GM23338 (cell line): ENCODE results near the gene ZNF587. TPM values are rescaled to one million over a fixed set of nuclear protein-coding genes. Genes with fewer than 3 reads are reported as not detected.

Experiments used
- ATAC-seq: fragments of 200-7000 bp; cut with Tn5 transposase; 3 replicates; pipeline ENCODE4 v1.9.1; 2020
- DNase-seq: peaks from one replicate; pipeline ENCODE4 v3.0.0-alpha.2; 2015; ENCODE audit warnings: low spot score
- H2AFZ ChIP-seq: fragments of 200-600 bp; sonication (generic); 2 replicates; pipeline ENCODE4 v1.8.0; 2016; ENCODE audit warnings: antibody characterized with exemption, mild to moderate bottlenecking, moderate library complexity
- H3F3A ChIP-seq: fragments of 200-600 bp; sonication (generic); replicated peaks from 2 replicates; pipeline ENCODE4 v1.8.0; 2017; ENCODE audit warnings: antibody characterized with exemption, mixed run types, low read depth
- H3K27ac ChIP-seq: fragments of 200-600 bp; sonication (generic); 2 replicates; pipeline ENCODE4 v1.6.1; 2016; ENCODE audit warnings: low read depth
- H3K27me3 ChIP-seq: fragments of 200-600 bp; sonication (generic); 2 replicates; pipeline ENCODE4 v1.8.0; 2016; ENCODE audit warnings: mild to moderate bottlenecking, mixed run types, moderate library complexity; ENCODE audit not compliant: insufficient read depth
- H3K36me3 ChIP-seq: fragments of 200-600 bp; sonication (generic); 2 replicates; pipeline ENCODE4 v1.8.0; 2016; ENCODE audit warnings: mild to moderate bottlenecking; ENCODE audit not compliant: insufficient read depth
- H3K4me1 ChIP-seq: fragments of 200-600 bp; sonication (generic); 2 replicates; pipeline ENCODE4 v1.8.0; 2016; ENCODE audit warnings: mild to moderate bottlenecking, moderate library complexity; ENCODE audit not compliant: insufficient read depth
- H3K4me2 ChIP-seq: fragments of 200-600 bp; sonication (generic); 2 replicates; pipeline ENCODE4 v1.7.1; 2017; ENCODE audit warnings: mixed run types
- H3K4me3 ChIP-seq: fragments of 200-600 bp; sonication (generic); 2 replicates; pipeline ENCODE4 v1.6.1; 2016; ENCODE audit warnings: mixed run types
- H3K79me2 ChIP-seq: fragments of 200-600 bp; sonication (generic); replicated peaks from 2 replicates; pipeline ENCODE4 v1.8.0; 2017; ENCODE audit warnings: mild to moderate bottlenecking; ENCODE audit not compliant: insufficient read depth
- H3K9me2 ChIP-seq: fragments of 200-600 bp; sonication (generic); 2 replicates; pipeline ENCODE4 v1.8.0; 2017; ENCODE audit not compliant: insufficient read depth
- H4K20me1 ChIP-seq: fragments of 200-600 bp; sonication (generic); replicated peaks from 2 replicates; pipeline ENCODE4 v1.8.0; 2017; ENCODE audit warnings: mild to moderate bottlenecking; ENCODE audit not compliant: insufficient read depth
- H3K27ac Mint-ChIP-seq: 2 replicates; pipeline ENCODE4 v1.8.0; 2020; ENCODE audit warnings: inconsistent platforms, mild to moderate bottlenecking, moderate library complexity, mixed read lengths
- H3K27me3 Mint-ChIP-seq: 3 replicates; pipeline ENCODE4 v1.8.0; 2022; ENCODE audit warnings: low read depth, mild to moderate bottlenecking, moderate library complexity, mixed read lengths, inconsistent platforms; ENCODE audit not compliant: insufficient read depth, poor library complexity
- H3K36me3 Mint-ChIP-seq: 3 replicates; pipeline ENCODE4 v1.8.0; 2021; ENCODE audit warnings: low read depth, mild to moderate bottlenecking, inconsistent platforms, moderate library complexity, mixed read lengths
- H3K4me1 Mint-ChIP-seq: 3 replicates; pipeline ENCODE4 v1.8.0; 2020; ENCODE audit warnings: mild to moderate bottlenecking, inconsistent platforms, mixed read lengths
- H3K4me3 Mint-ChIP-seq: 3 replicates; pipeline ENCODE4 v1.8.0; 2021; ENCODE audit warnings: moderate library complexity, mild to moderate bottlenecking, inconsistent platforms, mixed read lengths
- H3K9me3 Mint-ChIP-seq: 3 replicates; pipeline ENCODE4 v1.8.0; 2020; ENCODE audit warnings: moderate library complexity, mild to moderate bottlenecking, inconsistent platforms, mixed read lengths
- CREB1 ChIP-seq: fragments of 250-450 bp; sonication (Bioruptor Pico); IDR thresholded peaks from 2 replicates; pipeline ENCODE4 v1.5.0; 2020; ENCODE audit warnings: low read depth, mild to moderate bottlenecking, moderate library complexity
- CTCF ChIP-seq, 2 experiments: fragments of 200-600 bp in 1 of 2; sonication (generic) in 1 of 2; conservative IDR thresholded peaks; 2 replicates each; pipeline versions ENCODE4 v1.5.1 to v1.6.1; 2016 to 2017; ENCODE audit warnings: antibody characterized with exemption in 2 of 2, low read depth in 2 of 2, mild to moderate bottlenecking in 2 of 2, moderate library complexity in 1 of 2
- EZH2 ChIP-seq: fragments of 200-600 bp; sonication (generic); IDR thresholded peaks from one replicate; pipeline ENCODE4 v1.8.0; 2017; ENCODE audit warnings: antibody characterized with exemption, mild to moderate bottlenecking, low read depth; ENCODE audit not compliant: unreplicated experiment
- EZH2phosphoT487 ChIP-seq: fragments of 200-600 bp; sonication (generic); IDR thresholded peaks from one replicate; pipeline ENCODE4 v1.8.1; 2018; ENCODE audit warnings: antibody characterized with exemption; ENCODE audit not compliant: unreplicated experiment
- JUNB ChIP-seq: IDR thresholded peaks from one replicate; pipeline ENCODE4 v1.6.1; 2016; ENCODE audit warnings: antibody characterized with exemption; ENCODE audit not compliant: unreplicated experiment
- NANOG ChIP-seq: IDR thresholded peaks from 2 replicates; pipeline ENCODE4 v1.6.1; 2016; ENCODE audit warnings: antibody characterized with exemption, borderline replicate concordance
- POLR2AphosphoS5 ChIP-seq: IDR thresholded peaks from 2 replicates; pipeline ENCODE4 v1.6.1; 2016; ENCODE audit warnings: antibody characterized with exemption, low read depth
- REST ChIP-seq: IDR thresholded peaks from one replicate; pipeline ENCODE4 v1.6.1; 2018; ENCODE audit warnings: antibody characterized with exemption; ENCODE audit not compliant: unreplicated experiment
- STAT1 ChIP-seq: IDR thresholded peaks from one replicate; pipeline ENCODE4 v1.6.1; 2016; ENCODE audit warnings: antibody characterized with exemption; ENCODE audit not compliant: unreplicated experiment
- ZNF114 ChIP-seq: fragments of 250-450 bp; sonication (Bioruptor Pico); IDR thresholded peaks from 2 replicates; pipeline ENCODE4 v1.5.0; 2020; ENCODE audit warnings: mild to moderate bottlenecking, moderate library complexity
- ZNF331 ChIP-seq: fragments of 250-450 bp; sonication (Bioruptor Pico); IDR thresholded peaks from 2 replicates; pipeline ENCODE4 v1.5.0; 2020; ENCODE audit warnings: low read depth, mild to moderate bottlenecking, moderate library complexity
- polyA plus RNA-seq: library from polyadenylated mRNA; unstranded; fragments of >200 nt; fragmentation: Nextera tagmentation; extraction: Ambion mirVana; gene quantifications from 2 replicates; pipeline ENCODE4 v1.2.1, GENCODE V29; 2016
- total RNA-seq: library from RNA; depleted of rRNA; stranded (reverse); fragments of >200 nt; shearing (Covaris generic); gene quantifications from 2 replicates; pipeline ENCODE4 v1.2.3, GENCODE V29; 2014
- TF ChIP-seq, protein P1 (sequence below): IDR thresholded peaks from 2 replicates; pipeline ENCODE4 v1.6.1; 2016; ENCODE audit warnings: antibody characterized with exemption
- TF ChIP-seq, protein P2 (sequence below): fragments of 250-450 bp; sonication (Bioruptor Pico); IDR thresholded peaks from 2 replicates; pipeline ENCODE4 v1.5.0; 2020; ENCODE audit warnings: mild to moderate bottlenecking, moderate library complexity

ZNF587 gene
- total and polyA plus RNA-seq, 2 experiments from 2014 or later, result 12.8 to 31.8 TPM

GRCh38 chr19:57812226-57812625, 37.4 kb upstream of the ZNF587 start:
- Histone ChIP-seq H3K36me3 (peaks cover 30% of the 10 kb centered on the region), H4K20me1 (peaks cover 15% of the 10 kb centered on the region), H3F3A (0 out of 2 replicates have a peak, but pooled peaks cover 5% of the 10 kb centered on the region), H3K4me3 (no peak overlapping the region), H3K9me2 (no peaks in the 10 kb centered on the region), H3K27me3 (no peaks in the 10 kb centered on the region), H3K4me2 (no peak overlapping the region), H3K27ac (no peak overlapping the region), H3K79me2 (peaks cover 43% of the 10 kb centered on the region), H2AFZ (no peak overlapping the region), H3K4me1 (no peaks in the 10 kb centered on the region)
- Mint-ChIP-seq H3K4me1 (peaks cover 24% of the 10 kb centered on the region), H3K9me3 (no peaks in the 10 kb centered on the region; the same call in 2 of the 3 replicates), H3K27ac (no peak overlapping the region), H3K36me3 (peaks cover 41% of the 10 kb centered on the region), H3K4me3 (no peak overlapping the region; the same call in 2 of the 3 replicates), H3K27me3 (peaks cover 8% of the 10 kb centered on the region)
- ATAC-seq, result no peak
- no peak for DNase-seq
- TF ChIP-seq ZNF114 (CRISPR knock-in tag) (no peak), NANOG (no peak), EZH2 (no peak), CREB1 (CRISPR knock-in tag) (no peak), JUNB (no peak), ZNF331 (no peak), EZH2phosphoT487 (no peak), CTCF (conservative IDR thresholded peaks at IDR 0.05; ENCODE audit: low read depth in 2 of 2) (no peak), STAT1 (no peak), POLR2AphosphoS5 (no peak), REST (no peak)
- TF ChIP-seq, protein P1, sequence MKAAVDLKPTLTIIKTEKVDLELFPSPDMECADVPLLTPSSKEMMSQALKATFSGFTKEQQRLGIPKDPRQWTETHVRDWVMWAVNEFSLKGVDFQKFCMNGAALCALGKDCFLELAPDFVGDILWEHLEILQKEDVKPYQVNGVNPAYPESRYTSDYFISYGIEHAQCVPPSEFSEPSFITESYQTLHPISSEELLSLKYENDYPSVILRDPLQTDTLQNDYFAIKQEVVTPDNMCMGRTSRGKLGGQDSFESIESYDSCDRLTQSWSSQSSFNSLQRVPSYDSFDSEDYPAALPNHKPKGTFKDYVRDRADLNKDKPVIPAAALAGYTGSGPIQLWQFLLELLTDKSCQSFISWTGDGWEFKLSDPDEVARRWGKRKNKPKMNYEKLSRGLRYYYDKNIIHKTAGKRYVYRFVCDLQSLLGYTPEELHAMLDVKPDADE, result no peak
- TF ChIP-seq, protein P2, sequence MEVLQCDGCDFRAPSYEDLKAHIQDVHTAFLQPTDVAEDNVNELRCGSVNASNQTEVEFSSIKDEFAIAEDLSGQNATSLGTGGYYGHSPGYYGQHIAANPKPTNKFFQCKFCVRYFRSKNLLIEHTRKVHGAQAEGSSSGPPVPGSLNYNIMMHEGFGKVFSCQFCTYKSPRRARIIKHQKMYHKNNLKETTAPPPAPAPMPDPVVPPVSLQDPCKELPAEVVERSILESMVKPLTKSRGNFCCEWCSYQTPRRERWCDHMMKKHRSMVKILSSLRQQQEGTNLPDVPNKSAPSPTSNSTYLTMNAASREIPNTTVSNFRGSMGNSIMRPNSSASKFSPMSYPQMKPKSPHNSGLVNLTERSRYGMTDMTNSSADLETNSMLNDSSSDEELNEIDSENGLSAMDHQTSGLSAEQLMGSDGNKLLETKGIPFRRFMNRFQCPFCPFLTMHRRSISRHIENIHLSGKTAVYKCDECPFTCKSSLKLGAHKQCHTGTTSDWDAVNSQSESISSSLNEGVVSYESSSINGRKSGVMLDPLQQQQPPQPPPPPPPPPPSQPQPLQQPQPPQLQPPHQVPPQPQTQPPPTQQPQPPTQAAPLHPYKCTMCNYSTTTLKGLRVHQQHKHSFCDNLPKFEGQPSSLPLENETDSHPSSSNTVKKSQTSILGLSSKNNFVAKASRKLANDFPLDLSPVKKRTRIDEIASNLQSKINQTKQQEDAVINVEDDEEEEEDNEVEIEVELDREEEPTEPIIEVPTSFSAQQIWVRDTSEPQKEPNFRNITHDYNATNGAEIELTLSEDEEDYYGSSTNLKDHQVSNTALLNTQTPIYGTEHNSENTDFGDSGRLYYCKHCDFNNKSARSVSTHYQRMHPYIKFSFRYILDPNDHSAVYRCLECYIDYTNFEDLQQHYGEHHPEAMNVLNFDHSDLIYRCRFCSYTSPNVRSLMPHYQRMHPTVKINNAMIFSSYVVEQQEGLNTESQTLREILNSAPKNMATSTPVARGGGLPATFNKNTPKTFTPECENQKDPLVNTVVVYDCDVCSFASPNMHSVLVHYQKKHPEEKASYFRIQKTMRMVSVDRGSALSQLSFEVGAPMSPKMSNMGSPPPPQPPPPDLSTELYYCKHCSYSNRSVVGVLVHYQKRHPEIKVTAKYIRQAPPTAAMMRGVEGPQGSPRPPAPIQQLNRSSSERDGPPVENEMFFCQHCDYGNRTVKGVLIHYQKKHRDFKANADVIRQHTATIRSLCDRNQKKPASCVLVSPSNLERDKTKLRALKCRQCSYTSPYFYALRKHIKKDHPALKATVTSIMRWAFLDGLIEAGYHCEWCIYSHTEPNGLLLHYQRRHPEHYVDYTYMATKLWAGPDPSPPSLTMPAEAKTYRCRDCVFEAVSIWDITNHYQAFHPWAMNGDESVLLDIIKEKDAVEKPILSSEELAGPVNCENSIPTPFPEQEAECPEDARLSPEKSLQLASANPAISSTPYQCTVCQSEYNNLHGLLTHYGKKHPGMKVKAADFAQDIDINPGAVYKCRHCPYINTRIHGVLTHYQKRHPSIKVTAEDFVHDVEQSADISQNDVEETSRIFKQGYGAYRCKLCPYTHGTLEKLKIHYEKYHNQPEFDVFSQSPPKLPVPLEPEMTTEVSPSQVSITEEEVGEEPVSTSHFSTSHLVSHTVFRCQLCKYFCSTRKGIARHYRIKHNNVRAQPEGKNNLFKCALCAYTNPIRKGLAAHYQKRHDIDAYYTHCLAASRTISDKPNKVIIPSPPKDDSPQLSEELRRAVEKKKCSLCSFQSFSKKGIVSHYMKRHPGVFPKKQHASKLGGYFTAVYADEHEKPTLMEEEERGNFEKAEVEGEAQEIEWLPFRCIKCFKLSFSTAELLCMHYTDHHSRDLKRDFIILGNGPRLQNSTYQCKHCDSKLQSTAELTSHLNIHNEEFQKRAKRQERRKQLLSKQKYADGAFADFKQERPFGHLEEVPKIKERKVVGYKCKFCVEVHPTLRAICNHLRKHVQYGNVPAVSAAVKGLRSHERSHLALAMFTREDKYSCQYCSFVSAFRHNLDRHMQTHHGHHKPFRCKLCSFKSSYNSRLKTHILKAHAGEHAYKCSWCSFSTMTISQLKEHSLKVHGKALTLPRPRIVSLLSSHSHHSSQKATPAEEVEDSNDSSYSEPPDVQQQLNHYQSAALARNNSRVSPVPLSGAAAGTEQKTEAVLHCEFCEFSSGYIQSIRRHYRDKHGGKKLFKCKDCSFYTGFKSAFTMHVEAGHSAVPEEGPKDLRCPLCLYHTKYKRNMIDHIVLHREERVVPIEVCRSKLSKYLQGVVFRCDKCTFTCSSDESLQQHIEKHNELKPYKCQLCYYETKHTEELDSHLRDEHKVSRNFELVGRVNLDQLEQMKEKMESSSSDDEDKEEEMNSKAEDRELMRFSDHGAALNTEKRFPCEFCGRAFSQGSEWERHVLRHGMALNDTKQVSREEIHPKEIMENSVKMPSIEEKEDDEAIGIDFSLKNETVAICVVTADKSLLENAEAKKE (CRISPR knock-in tag), result no peak
